Lower lobe of right lung (tissue), 2 donors: ENCODE data around the gene DIDO1. TPM values are rescaled to one million over a fixed set of nuclear protein-coding genes. Genes with fewer than 3 reads are reported as not detected.
"Not testable (repeated sequence)": the region's sequence is repeated elsewhere in the genome, so short reads cannot be mapped to it uniquely, and the experiment has no call there.

Experiments used
- ATAC-seq, 2 donors: fragments of 200-7000 bp; cut with Tn5 transposase; one replicate each; pipeline ENCODE4 v1.9.1; 2020 to 2022; ENCODE audit warnings: mild to moderate bottlenecking in 2 of 2, moderate library complexity in 2 of 2
- DNase-seq: peaks from one replicate; pipeline ENCODE4 v3.0.0-alpha.2; 2020
- H3K27ac ChIP-seq: fragments of 200-600 bp; one replicate; pipeline ENCODE4 v1.8.0; 2022
- H3K27me3 ChIP-seq: fragments of 200-600 bp; one replicate; pipeline ENCODE4 v1.8.0; 2022; ENCODE audit warnings: low read depth
- H3K36me3 ChIP-seq: fragments of 200-600 bp; one replicate; pipeline ENCODE4 v1.8.0; 2022; ENCODE audit warnings: mild to moderate bottlenecking
- H3K4me1 ChIP-seq: fragments of 200-600 bp; one replicate; pipeline ENCODE4 v1.8.0; 2022
- H3K4me3 ChIP-seq: fragments of 200-600 bp; one replicate; pipeline ENCODE4 v1.8.0; 2022; ENCODE audit warnings: mild to moderate bottlenecking
- H3K9me3 ChIP-seq: fragments of 200-600 bp; one replicate; pipeline ENCODE4 v1.8.0; 2022
- intact Hi-C: fragments of 100-400 bp; cut with DNase I; formaldehyde crosslinking; loops from one replicate; pipeline ENCODE4 v1.11.0; 2022
- total RNA-seq: library from RNA; stranded (reverse); fragmentation: NEBNext Ultra II Directional; extraction: Animal tissue kit (Norgen Biotek cat#: 25700); gene quantifications from one replicate; pipeline ENCODE4 v1.2.1, GENCODE V29; 2021
- TF ChIP-seq, protein P1 (sequence below): fragments of 200-600 bp; IDR thresholded peaks from one replicate; pipeline ENCODE4 v1.8.0; 2022; ENCODE audit warnings: antibody characterized with exemption, mild to moderate bottlenecking
- donor health status: DM: no; HTN: yes; CAD: no; lungs with severe emphysema.

The DIDO1 gene
- total RNA-seq, 1 donor from 2014 or later: 54.6 TPM

DNA sequence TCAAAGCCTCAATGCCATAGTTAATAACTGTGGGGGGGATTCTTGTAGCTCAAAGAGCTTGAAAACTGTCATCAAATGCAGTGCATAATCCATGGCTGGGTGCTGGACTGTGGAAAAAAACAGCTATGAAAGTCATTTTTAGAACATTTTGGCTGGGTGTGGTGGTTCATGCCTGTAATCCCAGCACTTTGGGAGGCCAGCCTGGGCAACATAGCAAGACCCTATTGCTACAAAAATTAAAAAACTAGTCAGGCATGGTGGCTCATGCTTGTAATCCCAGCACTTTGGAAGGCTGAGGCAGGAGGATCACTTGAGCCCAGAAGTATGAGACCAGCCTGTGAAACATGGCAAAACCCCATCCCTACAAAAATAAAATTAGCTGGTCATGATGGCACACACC, 76.9 kb downstream of the DIDO1 start:
- no peaks in the 10 kb centered on the region for H3K9me3 ChIP-seq
- DNase-seq (no peak), ATAC-seq (no peak)
- H3K4me1 ChIP-seq: no peaks in the 10 kb centered on the region
- no peaks in the 10 kb centered on the region for H3K27me3 ChIP-seq
- no peak overlapping the region for H3K27ac ChIP-seq
- no peak overlapping the region for H3K4me3 ChIP-seq
- TF ChIP-seq, protein P1, sequence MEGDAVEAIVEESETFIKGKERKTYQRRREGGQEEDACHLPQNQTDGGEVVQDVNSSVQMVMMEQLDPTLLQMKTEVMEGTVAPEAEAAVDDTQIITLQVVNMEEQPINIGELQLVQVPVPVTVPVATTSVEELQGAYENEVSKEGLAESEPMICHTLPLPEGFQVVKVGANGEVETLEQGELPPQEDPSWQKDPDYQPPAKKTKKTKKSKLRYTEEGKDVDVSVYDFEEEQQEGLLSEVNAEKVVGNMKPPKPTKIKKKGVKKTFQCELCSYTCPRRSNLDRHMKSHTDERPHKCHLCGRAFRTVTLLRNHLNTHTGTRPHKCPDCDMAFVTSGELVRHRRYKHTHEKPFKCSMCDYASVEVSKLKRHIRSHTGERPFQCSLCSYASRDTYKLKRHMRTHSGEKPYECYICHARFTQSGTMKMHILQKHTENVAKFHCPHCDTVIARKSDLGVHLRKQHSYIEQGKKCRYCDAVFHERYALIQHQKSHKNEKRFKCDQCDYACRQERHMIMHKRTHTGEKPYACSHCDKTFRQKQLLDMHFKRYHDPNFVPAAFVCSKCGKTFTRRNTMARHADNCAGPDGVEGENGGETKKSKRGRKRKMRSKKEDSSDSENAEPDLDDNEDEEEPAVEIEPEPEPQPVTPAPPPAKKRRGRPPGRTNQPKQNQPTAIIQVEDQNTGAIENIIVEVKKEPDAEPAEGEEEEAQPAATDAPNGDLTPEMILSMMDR: no peak
- intact Hi-C loops: no loop called here
- H3K36me3 ChIP-seq: peaks cover 21% of the 10 kb centered on the region

DNA sequence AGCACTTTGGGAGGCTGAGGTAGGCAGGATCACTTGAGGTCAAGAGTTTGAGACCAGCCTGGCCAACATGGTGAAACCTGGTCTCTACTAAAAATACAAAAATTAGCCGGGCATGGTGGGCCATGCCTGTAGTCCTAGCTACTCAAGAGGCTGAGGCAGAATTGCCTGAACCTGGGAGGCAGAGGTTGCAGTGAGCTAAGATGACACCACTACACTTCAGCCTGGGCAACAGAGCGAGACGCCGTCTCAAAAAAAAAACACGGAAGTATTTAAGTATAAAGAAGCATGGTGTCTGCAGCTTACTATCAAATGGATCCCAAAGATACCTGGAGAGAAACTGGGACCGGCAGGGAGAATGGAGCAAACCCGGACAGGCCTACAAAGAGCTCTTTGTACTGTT, 77.4 kb downstream of the DIDO1 start:
- ATAC-seq, DNase-seq, H3K4me3 ChIP-seq, intact Hi-C loops, H3K27ac ChIP-seq, H3K27me3 ChIP-seq, H3K9me3 ChIP-seq, H3K4me1 ChIP-seq: not testable (repeated sequence)
- H3K36me3 ChIP-seq: peaks cover 16% of the 10 kb centered on the region

DNA sequence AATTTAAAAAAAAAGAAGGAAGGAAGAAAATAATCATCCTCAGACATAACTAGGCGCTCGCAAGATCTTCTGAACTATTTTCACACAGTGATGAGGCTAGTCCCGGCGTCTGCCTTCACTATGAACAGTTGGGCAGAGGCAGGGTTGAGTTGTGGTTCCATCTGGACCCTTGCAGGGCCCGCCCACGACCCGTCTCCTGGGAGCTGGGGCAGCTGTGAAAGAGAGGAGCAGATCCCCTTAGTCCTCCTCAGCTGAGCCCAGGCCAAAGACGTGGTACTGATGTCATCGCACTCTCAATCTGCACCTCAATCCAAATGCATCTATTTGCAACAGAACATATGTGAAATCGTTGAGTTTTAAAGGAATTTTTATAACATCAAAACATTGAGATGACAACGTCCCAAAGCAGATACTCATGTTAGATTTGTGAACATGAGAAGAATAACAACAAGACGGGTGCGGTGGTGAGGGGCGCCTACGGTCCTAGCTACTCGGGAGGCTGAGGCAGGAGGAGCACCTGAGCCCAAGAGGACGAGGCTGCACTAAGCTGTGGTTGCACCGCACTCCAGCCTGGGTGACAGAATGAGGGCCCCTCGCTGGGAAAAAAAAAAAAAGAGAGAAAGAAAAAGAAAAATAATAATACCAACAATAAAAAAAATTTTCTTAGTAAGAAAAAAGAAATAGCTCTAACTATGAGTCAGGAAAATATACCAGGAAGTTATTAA, 80.0 kb downstream of the DIDO1 start:
- DNase-seq (no peak), ATAC-seq (no peak)
- no peak overlapping the region for H3K27ac ChIP-seq
- no peaks in the 10 kb centered on the region for H3K4me1 ChIP-seq
- H3K9me3 ChIP-seq: no peaks in the 10 kb centered on the region
- no peaks in the 10 kb centered on the region for H3K36me3 ChIP-seq
- TF ChIP-seq, protein P1: no peak
- H3K27me3 ChIP-seq: no peaks in the 10 kb centered on the region
- intact Hi-C loops: no loop called here
- H3K4me3 ChIP-seq: no peak overlapping the region

DNA sequence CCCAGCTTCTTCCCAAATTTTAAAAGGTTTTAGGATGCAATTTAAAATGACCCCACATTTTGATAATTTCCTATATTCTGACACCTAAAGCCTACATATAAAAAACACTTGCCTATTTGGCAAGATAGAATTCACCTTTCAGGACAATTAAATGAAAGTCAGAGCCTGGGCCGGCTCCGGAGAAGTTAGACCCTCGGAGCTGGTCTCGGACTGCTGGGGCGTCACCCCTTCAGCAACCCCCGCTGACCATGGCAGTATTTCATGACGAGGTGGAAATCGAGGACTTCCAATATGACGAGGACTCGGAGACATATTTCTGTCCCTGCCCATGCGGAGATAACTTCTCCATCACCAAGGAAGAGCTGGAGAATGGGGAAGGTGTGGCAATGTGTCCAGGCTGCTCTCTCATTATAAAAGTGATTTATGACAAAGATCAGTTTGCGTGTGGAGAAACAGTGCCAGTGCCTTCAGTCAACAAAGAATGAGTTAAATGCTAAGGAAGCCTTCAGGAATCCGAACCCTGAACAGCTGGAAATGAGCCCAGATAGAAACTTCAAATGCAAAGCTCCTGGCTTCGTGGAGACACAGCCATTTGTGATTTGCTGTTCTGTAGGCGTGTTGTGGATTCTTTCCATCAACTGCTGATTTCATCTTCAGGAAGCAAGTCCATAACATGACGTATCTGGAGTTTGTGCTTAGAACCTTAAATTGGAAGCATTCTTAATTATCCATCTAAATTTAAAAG, 80.7 kb downstream of the DIDO1 start:
- no peaks in the 10 kb centered on the region for H3K9me3 ChIP-seq
- H3K4me3 ChIP-seq: no peak overlapping the region
- no peak for ATAC-seq
- H3K36me3 ChIP-seq: no peaks in the 10 kb centered on the region
- intact Hi-C loops: no loop called here
- DNase-seq: no peak
- H3K27me3 ChIP-seq: no peaks in the 10 kb centered on the region
- no peak overlapping the region for H3K27ac ChIP-seq
- TF ChIP-seq, protein P1: no peak
- no peaks in the 10 kb centered on the region for H3K4me1 ChIP-seq

DNA sequence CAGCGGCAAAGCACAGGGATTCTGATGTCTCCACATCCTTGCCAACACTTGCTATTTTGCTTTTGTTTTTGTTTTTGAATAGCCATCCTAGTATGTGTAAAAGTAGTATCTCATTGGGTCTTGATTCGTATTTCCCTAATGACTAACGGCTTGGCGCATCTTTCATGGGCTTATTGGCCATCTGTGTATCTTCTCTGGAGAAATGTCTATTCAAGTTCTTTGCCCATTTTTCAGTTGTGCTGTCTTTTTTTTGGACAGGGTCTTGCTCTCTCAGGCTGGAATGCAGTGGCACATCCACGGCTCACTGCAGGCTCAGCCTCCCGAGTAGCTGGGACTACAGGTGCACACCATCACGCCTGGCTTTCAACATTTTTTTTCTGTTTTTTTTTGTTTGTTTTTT, 82.1 kb downstream of the DIDO1 start:
- ATAC-seq: no peak
- H3K27me3 ChIP-seq: peaks cover 6% of the 10 kb centered on the region
- H3K27ac ChIP-seq: no peak overlapping the region

More for the DNA sequence above, 82.1 kb downstream of the DIDO1 start:
- Histone ChIP-seq H3K4me3 (no peak overlapping the region), H3K36me3 (no peaks in the 10 kb centered on the region), H3K4me1 (no peaks in the 10 kb centered on the region), H3K9me3 (no peaks in the 10 kb centered on the region)
- intact Hi-C loops: no loop called here
- DNase-seq: no peak
- TF ChIP-seq, protein P1: no peak
